HG02970 (cell line): ENCODE measurements around the gene ZBTB38.

Source experiments
- ATAC-seq: cut with Tn5 transposase; IDR thresholded peaks from one replicate; pipeline ENCODE4 v1.9.1; 2021; ENCODE audit warnings: mild to moderate bottlenecking, moderate library complexity, moderate number of reproducible peaks; ENCODE audit not compliant: unreplicated experiment, low FRiP score

Gene ZBTB38

DNA sequence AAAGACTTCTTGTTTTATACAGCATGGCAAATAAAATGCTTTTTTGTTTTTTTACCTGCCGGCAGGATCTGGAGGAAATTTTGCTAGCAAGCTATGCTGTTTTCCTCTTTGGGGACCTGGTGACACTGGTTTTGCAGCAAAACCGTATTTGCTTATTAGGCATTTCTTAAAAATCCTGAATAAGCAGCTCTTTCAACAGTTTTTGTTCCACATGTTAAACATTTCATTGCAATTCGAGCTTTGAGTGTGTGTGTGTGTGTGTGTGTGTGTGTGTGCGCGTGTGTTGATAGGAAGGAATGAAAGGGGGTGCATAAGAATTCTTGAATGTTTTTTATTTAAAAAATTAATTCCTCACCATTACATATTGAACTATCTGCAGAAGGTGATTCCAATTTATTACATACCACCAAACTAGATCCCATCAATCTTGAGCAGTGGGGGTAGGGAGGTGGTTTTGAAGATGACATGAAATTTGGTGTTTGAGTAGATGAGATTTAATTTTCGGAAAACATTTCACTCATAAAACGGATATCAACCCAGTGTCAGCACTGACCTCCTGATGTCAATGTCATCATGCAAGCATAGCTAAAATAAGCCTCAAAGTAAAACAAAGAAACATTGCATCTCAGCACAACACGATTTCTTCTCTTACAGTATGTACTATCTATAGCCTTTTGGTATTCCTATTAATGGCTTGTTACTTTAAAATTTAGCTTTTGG lies 17.3 kb downstream of the ZBTB38 start:
- no peak for ATAC-seq

GRCh38 chr3:141386126-141386488 lies 17.8 kb downstream of the ZBTB38 start:
- no peak for ATAC-seq

DNA sequence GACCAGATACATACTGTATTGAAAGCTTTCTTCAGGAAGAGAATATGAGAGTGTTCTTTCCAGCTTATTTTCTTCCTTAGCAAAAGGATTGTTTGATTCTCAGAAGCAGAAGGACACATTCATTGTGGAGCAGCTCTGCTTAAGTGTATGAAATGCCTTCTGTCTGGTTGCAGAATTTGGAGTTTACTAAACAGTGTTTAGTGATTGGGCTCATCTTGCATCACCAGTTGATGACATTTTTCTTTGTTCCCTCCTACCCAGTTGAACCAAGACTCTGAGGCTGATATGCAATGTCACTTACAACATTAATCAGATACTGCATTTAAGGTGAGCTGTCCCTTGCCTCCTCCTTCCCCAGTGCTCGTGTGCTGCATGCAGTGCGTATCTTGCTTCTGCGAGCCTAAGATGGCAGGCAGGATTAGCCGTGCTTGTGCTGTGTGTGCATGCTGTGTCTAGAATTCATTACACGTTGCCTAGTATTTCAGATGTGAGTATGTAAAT lies 18.4 kb downstream of the ZBTB38 start:
- ATAC-seq = no peak

- ATAC-seq = no peak
Observed at GRCh38 chr3:141387516-141387915, 19.2 kb downstream of the ZBTB38 start.

DNA sequence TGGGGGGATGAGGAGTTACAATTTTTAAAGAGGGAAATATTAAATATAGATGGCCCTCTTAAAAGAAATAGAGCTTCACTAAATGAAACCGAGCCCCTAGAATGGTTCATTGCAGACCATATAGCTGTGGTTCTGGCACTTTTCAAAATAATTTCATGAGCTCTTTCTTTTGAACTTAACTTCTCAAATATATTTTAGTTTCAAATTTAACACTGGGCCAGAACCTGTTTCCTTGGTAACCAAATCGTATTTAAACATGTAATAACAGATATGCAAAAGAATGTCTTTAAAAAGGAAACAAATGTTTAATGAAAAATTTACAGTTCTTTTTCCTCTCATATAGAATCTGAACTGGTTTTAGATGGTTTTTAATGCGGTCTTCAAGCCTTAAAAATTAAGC lies 20.1 kb downstream of the ZBTB38 start:
- no peak for ATAC-seq

- no peak for ATAC-seq
Observed at GRCh38 chr3:141388823-141389621, 20.7 kb downstream of the ZBTB38 start.

- ATAC-seq = no peak
Observed at GRCh38 chr3:141389703-141390102, 21.4 kb downstream of the ZBTB38 start.

DNA sequence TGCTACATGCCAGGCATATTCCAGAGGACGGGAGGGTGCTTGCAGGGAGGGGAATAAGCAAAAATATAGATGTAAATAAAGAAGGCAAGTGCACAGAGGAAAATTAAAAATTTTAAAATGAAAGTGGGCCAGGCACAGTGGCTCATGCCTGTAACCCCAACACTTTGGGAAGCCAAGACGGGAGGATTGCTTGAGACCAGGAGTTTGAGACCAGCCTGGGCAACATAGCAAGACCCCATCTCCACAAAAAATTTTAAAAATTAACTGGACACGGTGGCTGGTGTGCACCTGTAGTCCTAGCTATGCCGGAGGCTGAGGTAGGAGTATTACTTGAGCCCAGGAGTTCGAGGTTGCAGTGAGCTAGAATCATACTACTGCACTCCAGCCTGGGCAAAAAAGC lies 22.4 kb downstream of the ZBTB38 start:
- no peak for ATAC-seq

DNA sequence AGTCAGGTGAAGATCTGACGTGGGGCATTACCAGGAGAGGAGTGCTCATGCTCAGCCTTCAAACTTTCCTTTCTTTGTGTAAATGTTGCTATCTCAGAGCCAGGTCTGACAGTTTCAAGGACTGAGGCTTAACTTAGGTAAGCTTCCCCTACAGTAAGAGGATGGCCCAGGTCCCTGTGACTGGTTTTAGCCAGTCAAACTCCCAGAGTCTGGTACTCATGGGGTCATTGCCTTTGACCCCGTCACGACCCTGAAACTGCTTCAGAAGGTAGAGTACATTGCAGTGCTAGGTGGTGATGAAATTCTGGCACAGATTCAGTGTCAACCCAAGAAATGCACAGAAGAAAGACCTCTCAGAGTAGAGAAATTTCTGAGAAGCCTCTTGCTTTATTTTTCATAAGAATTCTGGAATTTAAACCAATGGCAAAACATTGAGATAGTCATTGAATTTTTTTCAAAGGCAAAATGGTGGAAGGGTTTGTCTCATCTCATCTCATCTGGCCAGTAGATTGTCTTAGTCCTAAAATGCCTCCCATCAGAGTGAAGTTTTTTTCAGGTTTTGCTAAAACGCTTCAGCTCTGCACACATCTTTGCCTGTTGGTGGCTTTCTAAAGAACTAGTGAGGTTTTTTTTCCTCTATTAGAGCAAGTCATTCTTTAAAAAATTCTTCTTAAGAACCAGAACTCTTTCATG lies 23.1 kb downstream of the ZBTB38 start:
- ATAC-seq = no peak

DNA sequence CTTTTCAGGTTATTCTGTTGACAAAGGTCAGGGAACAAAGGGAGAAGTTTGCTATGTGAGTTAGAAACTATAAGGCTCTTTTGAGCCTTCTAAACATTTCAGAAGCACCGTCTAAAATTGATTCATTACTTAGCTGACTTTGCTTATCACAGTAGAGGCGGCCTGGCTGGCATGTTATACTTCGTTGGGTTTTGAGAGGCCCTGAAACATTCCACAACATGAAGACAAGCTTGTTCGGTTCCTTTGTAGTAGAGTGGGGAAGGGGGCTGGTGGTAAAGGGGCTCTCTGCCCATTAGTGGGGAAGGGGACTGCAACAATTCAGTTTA lies 23.6 kb downstream of the ZBTB38 start:
- no peak for ATAC-seq

GRCh38 chr3:141392416-141392815 lies 24.1 kb downstream of the ZBTB38 start:
- ATAC-seq = no peak

GRCh38 chr3:141392897-141393734 lies 24.8 kb downstream of the ZBTB38 start:
- ATAC-seq = no peak

DNA sequence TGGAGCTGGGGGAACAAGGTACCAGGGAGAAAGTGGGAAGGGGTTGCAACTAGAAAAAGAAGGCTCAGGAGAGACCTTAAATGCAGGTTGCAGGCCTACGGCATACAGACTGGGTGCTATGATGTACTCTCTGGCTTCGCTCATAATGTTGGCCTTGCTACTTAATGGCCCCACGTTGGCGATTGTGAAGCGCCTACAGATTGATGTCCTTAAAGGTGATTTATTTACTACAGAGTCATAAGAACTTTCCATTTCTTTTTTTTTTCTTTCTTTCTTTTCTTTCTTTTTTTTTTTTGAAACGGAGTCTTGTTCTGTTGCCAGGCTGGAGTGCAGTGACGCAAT lies 25.4 kb downstream of the ZBTB38 start:
- ATAC-seq = no peak

DNA sequence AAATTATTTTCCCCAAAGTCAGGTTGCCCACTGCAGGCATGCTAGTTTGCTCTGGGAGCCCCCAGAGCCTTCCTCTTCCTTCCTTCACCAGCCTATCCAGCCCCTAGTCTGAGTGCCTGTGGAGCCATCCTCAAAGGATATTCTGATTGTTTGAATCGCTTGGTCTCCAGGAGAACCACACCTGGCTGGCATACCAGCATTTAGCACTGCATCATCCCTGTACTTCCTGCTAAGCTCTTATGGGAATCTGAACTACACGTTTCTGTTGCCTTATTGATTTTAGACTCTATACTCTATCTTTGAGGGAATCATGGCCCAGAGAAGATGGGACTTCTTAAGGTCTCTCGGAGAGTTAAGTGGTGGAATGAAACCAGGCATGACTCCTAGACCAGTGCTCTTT lies 26.3 kb downstream of the ZBTB38 start:
- no peak for ATAC-seq

DNA sequence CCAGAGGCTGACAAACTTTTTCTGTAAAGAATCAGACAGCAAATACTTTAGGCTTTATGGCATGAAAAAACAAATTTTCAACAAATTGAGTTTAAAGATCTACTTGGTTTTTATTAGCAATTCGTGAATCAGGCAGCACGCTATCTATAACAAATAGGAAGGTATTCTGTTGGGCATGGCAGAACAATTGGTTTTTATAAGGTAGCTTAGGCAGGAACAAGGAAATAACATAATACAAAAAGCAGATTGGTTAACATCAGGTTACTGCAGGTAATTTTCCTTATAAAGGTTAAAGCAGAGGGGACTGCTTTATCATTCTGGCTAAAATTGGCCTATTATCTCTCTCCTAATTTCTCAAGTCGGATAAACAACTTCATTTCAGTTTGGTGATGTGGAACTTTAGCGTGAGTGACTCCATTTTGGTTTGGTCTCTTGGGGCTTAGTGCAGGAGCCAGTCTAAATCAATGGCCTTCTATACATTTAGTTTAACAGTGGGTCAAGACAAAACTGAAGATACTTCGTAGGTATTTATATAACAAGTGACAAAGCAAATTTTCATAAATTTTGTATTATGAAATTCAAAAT lies 26.8 kb downstream of the ZBTB38 start:
- no peak for ATAC-seq

DNA sequence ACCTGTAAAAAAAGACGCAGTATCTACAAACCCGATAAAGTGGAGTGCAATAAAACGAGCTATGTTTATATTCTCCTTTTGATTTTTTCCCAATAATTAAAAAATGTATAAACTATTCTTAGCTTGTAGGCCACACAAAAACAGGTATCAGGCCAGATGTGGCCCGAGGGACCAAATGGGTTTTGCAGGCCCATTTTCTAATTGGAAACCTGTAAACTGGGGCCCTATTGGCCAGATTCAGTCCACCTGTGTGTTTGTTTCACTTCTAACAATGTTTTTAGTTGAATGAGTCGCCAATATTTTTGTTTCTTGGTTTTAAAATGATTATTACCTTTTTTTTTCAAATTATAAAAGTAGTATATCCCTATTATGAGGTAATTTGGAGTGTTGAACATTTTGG lies 29.7 kb downstream of the ZBTB38 start:
- no peak for ATAC-seq

DNA sequence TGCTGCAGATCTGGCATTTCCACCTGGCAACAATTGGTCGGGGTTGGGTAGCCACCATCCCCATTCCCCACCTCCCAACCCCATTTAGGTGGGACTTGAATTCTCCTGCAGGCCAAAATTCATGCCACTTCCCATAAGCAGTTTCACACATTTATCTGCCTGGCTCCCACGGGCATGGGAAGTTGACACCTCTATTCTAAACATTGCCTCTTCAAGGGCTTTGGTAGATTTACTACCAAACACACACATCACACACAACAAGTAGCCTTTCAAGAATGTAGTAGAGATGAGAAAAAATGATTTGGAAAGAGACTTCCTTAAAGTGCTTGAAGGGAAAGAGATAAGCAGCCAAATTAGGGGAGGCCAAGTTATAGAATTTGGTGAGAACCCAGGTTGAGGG lies 30.9 kb downstream of the ZBTB38 start:
- no peak for ATAC-seq

GRCh38 chr3:141400073-141400971 lies 32.0 kb downstream of the ZBTB38 start:
- no peak for ATAC-seq

GRCh38 chr3:141401095-141401494 lies 32.8 kb downstream of the ZBTB38 start:
- no peak for ATAC-seq
